Neural cell (in vitro differentiated cells): ENCODE results near the gene MSH2.
A peak's percentile ranks its signal among the peaks of the same experiment; 100 is the strongest.

Experiments
- EP300 ChIP-seq: fragments of 450-650 bp; conservative IDR thresholded peaks from 2 replicates; pipeline ENCODE4 v1.6.1; 2014; ENCODE audit warnings: antibody characterized with exemption, mild to moderate bottlenecking, moderate library complexity; ENCODE audit not compliant: poor library complexity, severe bottlenecking
- EZH2 ChIP-seq: fragments of 200-600, 300-800 bp; shearing (Covaris generic), sonication (generic); IDR thresholded peaks from 2 replicates; pipeline ENCODE4 v1.6.1; 2014; ENCODE audit warnings: antibody characterized with exemption, low read length, borderline replicate concordance, mild to moderate bottlenecking; ENCODE audit not compliant: insufficient read depth, poor library complexity, severe bottlenecking
- MXI1 ChIP-seq: fragments of 450-650 bp; conservative IDR thresholded peaks from 2 replicates; pipeline ENCODE4 v1.6.1; 2014; ENCODE audit warnings: antibody characterized with exemption, mild to moderate bottlenecking; ENCODE audit not compliant: poor library complexity, severe bottlenecking
- POLR2AphosphoS5 ChIP-seq: IDR thresholded peaks from 2 replicates; pipeline ENCODE4 v1.6.1; 2012
- RAD21 ChIP-seq: fragments of 450-650 bp; conservative IDR thresholded peaks from 2 replicates; pipeline ENCODE4 v1.6.1; 2014; ENCODE audit warnings: antibody characterized with exemption, mild to moderate bottlenecking, moderate library complexity
- SMC3 ChIP-seq: fragments of 450-650 bp; conservative IDR thresholded peaks from 2 replicates; pipeline ENCODE4 v1.6.1; 2014; ENCODE audit warnings: antibody characterized with exemption, mild to moderate bottlenecking, moderate library complexity; ENCODE audit not compliant: poor library complexity
- TAF1 ChIP-seq: IDR thresholded peaks from 2 replicates; pipeline ENCODE4 v1.6.1; 2012; ENCODE audit warnings: low read depth
- TF ChIP-seq, protein P1 (sequence below): fragments of 450-650 bp; IDR thresholded peaks from 2 replicates; pipeline ENCODE4 v1.5.1; 2014; ENCODE audit warnings: antibody characterized with exemption, mild to moderate bottlenecking, moderate library complexity; ENCODE audit not compliant: poor library complexity, severe bottlenecking

DNA sequence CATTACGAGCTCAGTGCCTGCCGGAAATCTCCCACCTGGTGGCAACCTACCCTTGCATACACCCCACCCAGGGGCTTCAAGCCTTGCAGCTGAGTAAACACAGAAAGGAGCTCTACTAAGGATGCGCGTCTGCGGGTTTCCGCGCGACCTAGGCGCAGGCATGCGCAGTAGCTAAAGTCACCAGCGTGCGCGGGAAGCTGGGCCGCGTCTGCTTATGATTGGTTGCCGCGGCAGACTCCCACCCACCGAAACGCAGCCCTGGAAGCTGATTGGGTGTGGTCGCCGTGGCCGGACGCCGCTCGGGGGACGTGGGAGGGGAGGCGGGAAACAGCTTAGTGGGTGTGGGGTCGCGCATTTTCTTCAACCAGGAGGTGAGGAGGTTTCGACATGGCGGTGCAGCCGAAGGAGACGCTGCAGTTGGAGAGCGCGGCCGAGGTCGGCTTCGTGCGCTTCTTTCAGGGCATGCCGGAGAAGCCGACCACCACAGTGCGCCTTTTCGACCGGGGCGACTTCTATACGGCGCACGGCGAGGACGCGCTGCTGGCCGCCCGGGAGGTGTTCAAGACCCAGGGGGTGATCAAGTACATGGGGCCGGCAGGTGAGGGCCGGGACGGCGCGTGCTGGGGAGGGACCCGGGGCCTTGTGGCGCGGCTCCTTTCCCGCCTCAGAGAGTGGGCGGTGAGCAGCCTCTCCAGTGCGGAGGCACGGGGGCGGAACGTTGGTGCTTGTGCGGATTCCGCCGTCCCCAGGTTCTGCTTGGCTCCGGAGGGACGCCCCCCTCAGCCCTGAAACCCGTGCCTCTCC lies at the start of gene MSH2:
- TF ChIP-seq EP300 (peak; percentile 17), POLR2AphosphoS5 (peak; percentile 90), RAD21 (peak; percentile 56), TAF1 (peak; percentile 42), EZH2 (no peak), SMC3 (peak; percentile 48), MXI1 (peak; percentile 91)
- TF ChIP-seq, protein P1, sequence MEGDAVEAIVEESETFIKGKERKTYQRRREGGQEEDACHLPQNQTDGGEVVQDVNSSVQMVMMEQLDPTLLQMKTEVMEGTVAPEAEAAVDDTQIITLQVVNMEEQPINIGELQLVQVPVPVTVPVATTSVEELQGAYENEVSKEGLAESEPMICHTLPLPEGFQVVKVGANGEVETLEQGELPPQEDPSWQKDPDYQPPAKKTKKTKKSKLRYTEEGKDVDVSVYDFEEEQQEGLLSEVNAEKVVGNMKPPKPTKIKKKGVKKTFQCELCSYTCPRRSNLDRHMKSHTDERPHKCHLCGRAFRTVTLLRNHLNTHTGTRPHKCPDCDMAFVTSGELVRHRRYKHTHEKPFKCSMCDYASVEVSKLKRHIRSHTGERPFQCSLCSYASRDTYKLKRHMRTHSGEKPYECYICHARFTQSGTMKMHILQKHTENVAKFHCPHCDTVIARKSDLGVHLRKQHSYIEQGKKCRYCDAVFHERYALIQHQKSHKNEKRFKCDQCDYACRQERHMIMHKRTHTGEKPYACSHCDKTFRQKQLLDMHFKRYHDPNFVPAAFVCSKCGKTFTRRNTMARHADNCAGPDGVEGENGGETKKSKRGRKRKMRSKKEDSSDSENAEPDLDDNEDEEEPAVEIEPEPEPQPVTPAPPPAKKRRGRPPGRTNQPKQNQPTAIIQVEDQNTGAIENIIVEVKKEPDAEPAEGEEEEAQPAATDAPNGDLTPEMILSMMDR, result peak; percentile 51
